Activated effector memory CD4-positive, alpha-beta T cell treated with Interleukin-2 at 50 U/mL for 16 hours (primary cell): ENCODE data around the gene HDAC10.
A peak's percentile ranks its signal among the peaks of the same experiment; 100 is the strongest.
"Not testable (repeated sequence)": the region's sequence is repeated elsewhere in the genome, so short reads cannot be mapped to it uniquely, and the experiment has no call there.

ENCODE experiments used
- DNase-seq: peaks from one replicate; pipeline ENCODE4 v3.0.0-alpha.2; 2020

Gene HDAC10

DNA sequence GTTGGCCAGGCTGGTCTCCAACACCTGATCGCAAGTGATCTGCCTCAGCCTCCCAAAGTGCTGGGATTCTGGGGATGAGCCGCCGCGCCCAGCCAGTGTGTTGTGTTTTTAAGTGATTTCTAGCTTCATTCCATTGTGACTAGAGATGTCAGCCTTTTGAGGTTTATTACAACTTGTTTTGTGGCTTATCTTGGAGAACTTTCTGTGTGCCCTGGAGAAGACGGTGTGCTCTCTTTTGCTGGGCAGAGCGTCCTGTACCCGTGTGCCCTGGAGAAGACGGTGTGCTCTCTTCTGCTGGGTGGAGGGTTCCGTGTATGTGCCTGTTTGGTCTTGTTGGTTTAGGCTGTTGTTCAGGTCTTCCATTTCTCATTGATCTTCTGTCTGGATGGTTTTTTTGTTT, 37.8 kb downstream of the HDAC10 start:
- no peak for DNase-seq

GRCh38 chr22:50211147-50211546, 39.9 kb downstream of the HDAC10 start:
- DNase-seq = no peak

DNA sequence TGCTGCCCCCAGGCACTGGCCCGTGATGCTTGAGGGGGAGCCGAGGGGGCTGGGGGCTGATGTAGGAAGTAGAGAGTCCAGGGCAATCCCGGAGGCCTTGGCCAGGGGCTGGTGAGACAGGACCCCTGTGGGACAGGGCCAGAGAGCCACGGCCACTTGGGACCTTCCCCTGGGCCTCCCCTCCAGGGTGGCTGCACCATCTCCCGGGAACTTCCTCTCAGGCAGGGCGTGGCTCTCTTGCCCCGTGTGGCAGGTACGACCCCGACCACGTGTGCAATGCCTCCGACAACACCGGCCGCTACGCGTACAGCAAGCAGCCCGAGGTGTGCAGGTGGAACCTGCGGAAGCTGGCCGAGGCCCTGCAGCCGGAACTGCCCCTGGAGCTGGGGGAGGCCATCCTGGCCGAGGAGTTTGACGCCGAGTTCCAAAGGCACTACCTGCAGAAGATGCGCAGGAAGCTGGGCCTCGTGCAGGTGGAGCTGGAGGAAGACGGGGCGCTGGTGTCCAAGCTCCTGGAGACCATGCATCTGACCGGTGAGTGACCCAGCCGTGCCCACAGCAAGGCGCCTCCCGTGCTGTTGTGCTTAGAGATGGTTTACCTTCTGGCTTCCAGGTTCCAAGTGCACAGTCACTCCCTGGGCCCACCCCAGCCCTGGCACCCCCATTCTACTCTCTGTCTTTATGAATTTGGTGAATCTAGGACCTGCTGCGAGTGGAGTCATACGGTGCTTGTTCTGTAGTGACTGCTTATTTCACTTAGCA, 40.5 kb downstream of the HDAC10 start:
- no peak for DNase-seq

GRCh38 chr22:50209893-50210292, 41.2 kb downstream of the HDAC10 start:
- peak; percentile 47 for DNase-seq

GRCh38 chr22:50208939-50209892, 41.8 kb downstream of the HDAC10 start:
- no peak for DNase-seq

- no peak for DNase-seq
These were observed 42.6 kb downstream of the HDAC10 start for GRCh38 chr22:50208430-50208938.

DNA sequence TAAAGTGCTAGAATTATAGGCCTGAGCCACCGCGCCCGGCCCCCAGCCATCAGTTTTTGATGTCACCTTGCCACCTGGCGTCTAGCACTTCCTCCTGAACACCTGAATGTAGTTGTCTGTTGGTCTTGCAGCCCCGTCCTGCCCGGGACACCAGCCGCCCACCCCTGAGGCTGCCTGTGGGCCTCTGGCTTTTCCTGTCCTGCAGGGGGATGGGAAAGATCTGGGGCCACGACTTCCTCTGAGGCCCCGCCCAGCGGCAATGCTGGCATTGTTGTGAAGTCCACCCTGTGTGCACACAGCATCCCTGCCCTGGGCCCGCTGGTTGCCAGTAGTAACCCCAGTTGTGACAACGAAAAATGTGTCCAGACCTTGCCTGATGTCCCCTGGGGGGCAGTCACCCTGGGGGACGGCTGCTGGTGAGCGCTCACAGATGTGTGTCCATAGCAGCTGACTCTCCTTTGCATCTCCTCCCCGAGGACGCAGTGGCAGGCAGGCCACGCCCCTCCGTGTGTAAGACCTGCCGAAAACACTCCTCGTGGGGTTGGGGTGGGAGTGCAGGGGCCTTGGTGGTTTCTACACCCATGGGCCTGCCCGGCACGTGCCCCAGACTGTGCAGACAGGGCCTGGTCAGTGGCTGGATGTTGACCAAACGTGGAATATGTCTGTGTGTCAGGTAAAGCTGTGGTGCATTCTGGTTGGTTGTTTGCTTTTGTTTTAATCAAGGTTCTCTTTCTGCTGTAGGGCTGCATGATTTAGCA, 43.5 kb downstream of the HDAC10 start:
- DNase-seq = no peak

GRCh38 chr22:50206599-50206998, 44.5 kb downstream of the HDAC10 start:
- no peak for DNase-seq

DNA sequence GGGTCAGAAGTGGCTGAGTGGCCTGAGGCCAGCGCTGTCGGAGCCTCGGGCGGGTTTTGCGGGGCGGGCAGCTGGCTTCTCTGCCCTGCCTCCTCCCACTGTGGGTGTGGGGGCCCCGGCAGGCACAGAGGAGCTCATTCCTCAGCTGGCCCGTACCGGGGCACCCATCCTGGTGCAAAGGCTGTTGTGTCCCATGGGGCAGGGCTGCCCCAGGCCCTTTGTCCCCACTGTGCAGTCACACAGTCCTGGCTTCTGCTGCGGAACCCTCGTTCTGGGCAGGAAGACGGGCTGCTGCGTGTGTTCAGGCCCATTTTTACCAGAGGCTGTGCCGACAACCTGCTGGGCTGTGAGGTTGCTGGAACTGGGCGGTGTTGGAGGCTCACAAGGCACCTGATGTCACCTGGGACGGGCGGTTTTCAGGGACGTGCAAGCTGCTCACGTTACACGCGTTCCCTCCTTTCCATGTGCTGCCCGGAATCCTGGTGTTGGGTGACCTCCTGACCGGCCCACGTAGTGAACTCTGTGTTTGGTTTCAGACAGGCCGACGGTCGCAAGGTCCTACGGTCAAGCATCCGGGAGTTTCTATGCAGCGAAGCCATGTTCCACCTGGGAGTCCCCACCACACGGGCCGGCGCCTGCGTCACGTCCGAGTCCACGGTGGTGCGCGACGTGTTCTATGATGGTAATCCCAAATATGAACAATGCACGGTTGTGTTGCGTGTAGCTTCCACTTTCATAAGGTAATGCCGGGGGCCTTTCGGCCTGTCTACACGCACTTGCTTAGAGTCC, 45.1 kb downstream of the HDAC10 start:
- DNase-seq = no peak

- DNase-seq = not testable (repeated sequence)
These were observed 46.1 kb downstream of the HDAC10 start for GRCh38 chr22:50204998-50205397.

DNA sequence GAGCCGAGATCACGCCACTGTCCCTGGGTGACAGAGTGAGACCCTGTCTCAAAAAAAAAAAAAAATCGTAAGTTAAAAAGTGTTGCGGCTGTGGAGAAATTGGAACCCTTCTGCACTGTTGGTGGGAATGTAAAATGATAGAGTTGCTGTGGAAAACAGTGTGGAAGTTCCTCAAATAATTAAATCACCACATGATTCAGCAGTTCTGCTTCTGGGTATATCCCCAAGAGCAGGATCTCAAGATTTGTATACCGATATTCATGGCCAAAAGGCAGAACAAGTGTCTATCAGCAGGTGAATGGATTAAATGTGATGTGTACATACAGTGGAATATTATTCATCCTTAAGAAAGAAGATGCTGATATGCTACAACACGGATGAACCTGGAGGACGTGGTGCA, 46.5 kb downstream of the HDAC10 start:
- DNase-seq = no peak

- DNase-seq = no peak
These were observed 47.8 kb downstream of the HDAC10 start for GRCh38 chr22:50203288-50203687.

- no peak for DNase-seq
These were observed 48.9 kb downstream of the HDAC10 start for GRCh38 chr22:50202130-50202666.

DNA sequence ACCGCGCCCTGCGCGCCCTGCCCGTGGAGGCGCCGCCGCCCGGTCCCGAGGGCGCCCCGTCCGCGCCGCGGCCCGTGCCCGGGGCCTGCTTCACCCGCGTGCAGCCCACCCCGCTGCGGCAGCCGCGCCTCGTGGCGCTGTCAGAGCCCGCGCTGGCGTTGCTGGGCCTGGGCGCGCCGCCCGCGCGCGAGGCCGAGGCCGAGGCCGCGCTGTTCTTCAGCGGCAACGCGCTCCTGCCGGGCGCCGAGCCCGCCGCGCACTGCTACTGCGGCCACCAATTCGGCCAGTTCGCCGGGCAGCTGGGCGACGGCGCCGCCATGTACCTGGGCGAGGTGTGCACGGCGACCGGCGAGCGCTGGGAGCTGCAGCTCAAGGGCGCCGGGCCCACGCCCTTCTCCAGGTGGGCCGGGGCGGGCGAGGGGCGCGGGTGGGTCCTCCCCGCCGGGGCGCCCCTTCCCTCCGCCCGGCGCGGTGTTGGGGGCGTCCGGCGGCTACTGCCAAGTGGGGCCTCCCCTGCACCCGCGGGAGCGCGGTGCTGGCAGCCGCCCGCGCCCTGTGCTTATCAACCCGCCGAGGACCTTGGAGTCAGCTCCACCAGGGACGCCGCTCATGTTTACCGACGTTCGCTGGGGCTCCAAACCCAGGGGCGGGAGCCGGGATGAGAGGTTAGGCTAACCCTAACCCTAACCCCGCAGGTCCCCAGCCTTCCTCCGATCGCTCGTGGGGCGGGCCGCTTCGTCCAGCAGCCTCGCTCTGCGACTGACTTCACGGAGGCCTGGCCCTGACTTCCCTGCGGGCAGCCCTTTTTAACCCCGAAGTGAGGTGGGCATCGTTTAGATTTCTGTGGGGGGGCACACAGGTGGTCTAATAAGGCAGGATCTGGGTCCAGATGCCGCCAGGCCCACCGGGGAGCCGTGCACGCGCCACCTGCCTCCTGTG, 49.6 kb downstream of the HDAC10 start:
- DNase-seq = no peak

DNA sequence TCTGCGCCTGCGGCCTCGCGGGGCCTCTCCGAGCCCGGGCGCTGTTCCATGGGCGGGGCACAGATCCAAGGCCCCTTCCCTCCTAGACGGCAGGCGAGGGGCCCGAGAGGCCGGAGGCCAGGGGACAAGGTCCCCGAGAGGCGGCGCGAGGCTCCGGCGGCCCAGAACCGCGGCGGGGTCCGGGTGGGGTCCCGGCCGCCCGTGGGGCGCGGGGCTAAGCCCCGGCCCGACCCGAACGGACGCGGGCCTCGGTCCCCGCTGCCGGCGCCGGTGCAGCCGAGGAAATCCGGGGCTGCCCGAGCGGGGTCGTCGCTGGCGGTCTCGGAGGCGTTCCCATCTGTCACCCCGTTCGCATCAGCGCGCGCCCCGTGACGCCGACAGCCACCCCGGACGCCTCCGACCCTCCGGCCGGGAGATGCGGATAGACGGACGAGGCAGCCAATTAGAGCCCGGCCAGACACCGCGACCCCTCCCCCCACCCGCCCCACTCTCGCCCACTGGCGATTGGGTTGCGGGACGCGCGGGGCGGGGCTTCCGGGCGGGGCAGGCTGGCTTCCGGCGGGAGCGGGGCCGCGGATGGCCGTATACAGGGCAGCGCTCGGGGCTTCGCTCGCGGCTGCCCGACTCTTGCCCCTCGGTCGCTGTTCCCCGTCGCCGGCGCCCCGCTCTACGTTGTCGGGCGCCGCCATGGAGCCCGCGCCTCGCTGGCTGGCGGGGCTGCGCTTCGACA, 50.4 kb downstream of the HDAC10 start, which contains the start of gene SELENOO:
Gene SELENOO (plus strand): TSS at position 551 of the 730 bp plus-strand sequence. CDS start 26 bp downstream, at position 577.
- DNase-seq = peak; percentile 89

- DNase-seq = no peak
These were observed 51.1 kb downstream of the HDAC10 start for GRCh38 chr22:50199829-50200460.

DNA sequence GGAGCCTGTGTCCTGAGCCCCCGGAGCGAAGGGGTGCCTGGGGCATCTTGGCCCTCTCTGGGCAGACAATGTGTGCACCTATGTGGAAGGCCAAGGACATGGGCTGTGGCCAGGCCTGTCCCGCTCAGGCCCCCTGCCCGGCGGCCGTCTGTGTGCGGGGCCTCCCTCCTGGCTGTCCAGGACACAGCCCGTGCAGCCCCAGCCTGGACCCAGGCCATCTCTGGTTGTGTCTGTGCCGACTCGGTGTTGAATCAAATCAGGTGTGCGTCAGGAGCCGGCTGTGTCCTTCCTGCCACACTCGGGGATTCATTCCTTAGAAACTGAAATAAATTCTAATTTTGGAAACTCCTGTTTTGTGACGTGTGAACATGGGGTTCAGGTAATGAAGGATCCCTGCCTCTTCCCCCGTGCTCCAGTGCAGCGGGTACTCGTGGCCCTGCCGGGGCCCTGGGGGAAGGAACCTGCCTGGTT, 51.8 kb downstream of the HDAC10 start:
- DNase-seq = no peak

DNA sequence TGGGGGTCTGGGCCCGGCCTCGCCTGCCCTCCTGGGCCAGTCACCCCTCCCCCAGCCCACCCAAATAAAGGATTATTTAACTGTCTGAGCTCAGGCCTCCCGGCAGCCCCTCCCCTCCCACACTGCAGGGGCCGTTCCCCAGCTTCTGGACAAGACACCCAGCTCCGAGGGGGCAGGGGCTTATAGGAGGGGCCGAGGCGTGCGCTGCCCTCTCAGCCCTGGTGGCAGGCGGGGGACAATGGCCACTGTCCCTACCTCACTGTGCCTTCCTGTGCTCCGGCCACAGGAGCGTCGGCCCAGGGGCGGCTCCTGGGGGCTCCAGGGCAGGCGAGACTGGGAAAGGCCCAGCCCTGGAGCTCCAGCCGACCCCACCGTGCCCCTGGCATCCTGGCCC, 52.4 kb downstream of the HDAC10 start:
- DNase-seq = no peak
